Measurements from ENCODE around the gene IGF1. TPM values are rescaled to one million over a fixed set of nuclear protein-coding genes. Genes with fewer than 3 reads are reported as not detected.

Gene IGF1
- total RNA-seq, 1 experiment from 2014 or later, result not detected

- Mint-ChIP-seq H3K36me3 (ENCODE audit: insufficient read depth, unreplicated experiment) (no peaks in the 10 kb centered on the region), H3K9me3 (ENCODE audit: low read depth, unreplicated experiment) (peaks cover 3% of the 10 kb centered on the region), H3K27ac (ENCODE audit: unreplicated experiment) (no peak overlapping the region), H3K4me3 (ENCODE audit: low read depth, unreplicated experiment) (no peak overlapping the region), H3K27me3 (ENCODE audit: unreplicated experiment) (no peaks in the 10 kb centered on the region), H3K4me1 (ENCODE audit: low read depth, unreplicated experiment) (no peaks in the 10 kb centered on the region)
- no TSS peak for BruUV-seq (replicated peaks)
- intact Hi-C loops (cut with micrococcal nuclease; ENCODE audit: unreplicated experiment), result no loop called here
- CTCF ChIA-PET, result interaction anchor here (1.8 kb wide), 1 partner anchor 189 kb away, joined by 4 read pairs; no protein-coding TSS in a partner anchor
- DNase-seq, result no peak
- TF ChIP-seq, protein P1, sequence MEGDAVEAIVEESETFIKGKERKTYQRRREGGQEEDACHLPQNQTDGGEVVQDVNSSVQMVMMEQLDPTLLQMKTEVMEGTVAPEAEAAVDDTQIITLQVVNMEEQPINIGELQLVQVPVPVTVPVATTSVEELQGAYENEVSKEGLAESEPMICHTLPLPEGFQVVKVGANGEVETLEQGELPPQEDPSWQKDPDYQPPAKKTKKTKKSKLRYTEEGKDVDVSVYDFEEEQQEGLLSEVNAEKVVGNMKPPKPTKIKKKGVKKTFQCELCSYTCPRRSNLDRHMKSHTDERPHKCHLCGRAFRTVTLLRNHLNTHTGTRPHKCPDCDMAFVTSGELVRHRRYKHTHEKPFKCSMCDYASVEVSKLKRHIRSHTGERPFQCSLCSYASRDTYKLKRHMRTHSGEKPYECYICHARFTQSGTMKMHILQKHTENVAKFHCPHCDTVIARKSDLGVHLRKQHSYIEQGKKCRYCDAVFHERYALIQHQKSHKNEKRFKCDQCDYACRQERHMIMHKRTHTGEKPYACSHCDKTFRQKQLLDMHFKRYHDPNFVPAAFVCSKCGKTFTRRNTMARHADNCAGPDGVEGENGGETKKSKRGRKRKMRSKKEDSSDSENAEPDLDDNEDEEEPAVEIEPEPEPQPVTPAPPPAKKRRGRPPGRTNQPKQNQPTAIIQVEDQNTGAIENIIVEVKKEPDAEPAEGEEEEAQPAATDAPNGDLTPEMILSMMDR (IDR thresholded peaks at IDR 0.05; ENCODE audit: unreplicated experiment), result no peak
Measured at GRCh38 chr12:102513739-102514138, 33.4 kb upstream of the IGF1 start.

- no peak overlapping the region for H3K27ac Mint-ChIP-seq (ENCODE audit: unreplicated experiment)
- no peaks in the 10 kb centered on the region for H3K36me3 Mint-ChIP-seq (ENCODE audit: insufficient read depth, unreplicated experiment)
- no peak for DNase-seq
- TF ChIP-seq, protein P1 (IDR thresholded peaks at IDR 0.05; ENCODE audit: unreplicated experiment), result no peak
- H3K9me3 Mint-ChIP-seq (ENCODE audit: low read depth, unreplicated experiment), result peaks cover 3% of the 10 kb centered on the region
- intact Hi-C loops (cut with micrococcal nuclease; ENCODE audit: unreplicated experiment), result no loop called here
- BruUV-seq (replicated peaks), result no TSS peak
- CTCF ChIA-PET, result interaction anchor here (1.8 kb wide), 1 partner anchor 189 kb away, joined by 4 read pairs; no protein-coding TSS in a partner anchor
- no peaks in the 10 kb centered on the region for H3K4me1 Mint-ChIP-seq (ENCODE audit: low read depth, unreplicated experiment)
- no peak overlapping the region for H3K4me3 Mint-ChIP-seq (ENCODE audit: low read depth, unreplicated experiment)
- H3K27me3 Mint-ChIP-seq (ENCODE audit: unreplicated experiment), result no peaks in the 10 kb centered on the region
Measured at GRCh38 chr12:102513272-102513671, 32.9 kb upstream of the IGF1 start.

- CTCF ChIA-PET, result no interaction called here
- Mint-ChIP-seq H3K27ac (ENCODE audit: unreplicated experiment) (no peak overlapping the region), H3K9me3 (ENCODE audit: low read depth, unreplicated experiment) (peaks cover 3% of the 10 kb centered on the region), H3K4me1 (ENCODE audit: low read depth, unreplicated experiment) (no peaks in the 10 kb centered on the region), H3K36me3 (ENCODE audit: insufficient read depth, unreplicated experiment) (no peaks in the 10 kb centered on the region), H3K27me3 (ENCODE audit: unreplicated experiment) (no peaks in the 10 kb centered on the region), H3K4me3 (ENCODE audit: low read depth, unreplicated experiment) (no peak overlapping the region)
- DNase-seq, result no peak
- TF ChIP-seq, protein P1 (IDR thresholded peaks at IDR 0.05; ENCODE audit: unreplicated experiment), result no peak
- no TSS peak for BruUV-seq (replicated peaks)
- intact Hi-C loops (cut with micrococcal nuclease; ENCODE audit: unreplicated experiment), result no loop called here
Measured at GRCh38 chr12:102512523-102512922, 32.2 kb upstream of the IGF1 start.

GRCh38 chr12:102511575-102511974 lies 31.2 kb upstream of the IGF1 start:
- Mint-ChIP-seq H3K4me1 (ENCODE audit: low read depth, unreplicated experiment) (no peaks in the 10 kb centered on the region), H3K36me3 (ENCODE audit: insufficient read depth, unreplicated experiment) (no peaks in the 10 kb centered on the region), H3K4me3 (ENCODE audit: low read depth, unreplicated experiment) (no peak overlapping the region), H3K9me3 (ENCODE audit: low read depth, unreplicated experiment) (peaks cover 3% of the 10 kb centered on the region), H3K27ac (ENCODE audit: unreplicated experiment) (no peak overlapping the region), H3K27me3 (ENCODE audit: unreplicated experiment) (no peaks in the 10 kb centered on the region)
- BruUV-seq (replicated peaks), result no TSS peak
- no peak for DNase-seq
- intact Hi-C loops (cut with micrococcal nuclease; ENCODE audit: unreplicated experiment), result no loop called here
- TF ChIP-seq, protein P1 (IDR thresholded peaks at IDR 0.05; ENCODE audit: unreplicated experiment), result no peak
- CTCF ChIA-PET, result no interaction called here
